ENCODE data around the gene GNA14. TPM values are rescaled to one million over a fixed set of nuclear protein-coding genes. Genes with fewer than 3 reads are reported as not detected.

The GNA14 gene
- total and polyA plus RNA-seq, 2 donors (not counting 1 experiment from before 2014, with no cell fraction given), result 0.50 to 0.52 TPM

- no peaks in the 10 kb centered on the region for H3K9me3 ChIP-seq (ENCODE audit: control insufficient read depth, insufficient read depth, low read depth, low read length)
- no peaks in the 10 kb centered on the region for H3K79me2 ChIP-seq (ENCODE audit: control insufficient read depth, insufficient read depth, low read length)
- no peak for DNase-seq (ENCODE audit: low read depth in 2 of 2)
- TF ChIP-seq EZH2 (IDR thresholded peaks at IDR 0.05; ENCODE audit: low read length, missing control alignments), result no peak
- TF ChIP-seq, protein P1, sequence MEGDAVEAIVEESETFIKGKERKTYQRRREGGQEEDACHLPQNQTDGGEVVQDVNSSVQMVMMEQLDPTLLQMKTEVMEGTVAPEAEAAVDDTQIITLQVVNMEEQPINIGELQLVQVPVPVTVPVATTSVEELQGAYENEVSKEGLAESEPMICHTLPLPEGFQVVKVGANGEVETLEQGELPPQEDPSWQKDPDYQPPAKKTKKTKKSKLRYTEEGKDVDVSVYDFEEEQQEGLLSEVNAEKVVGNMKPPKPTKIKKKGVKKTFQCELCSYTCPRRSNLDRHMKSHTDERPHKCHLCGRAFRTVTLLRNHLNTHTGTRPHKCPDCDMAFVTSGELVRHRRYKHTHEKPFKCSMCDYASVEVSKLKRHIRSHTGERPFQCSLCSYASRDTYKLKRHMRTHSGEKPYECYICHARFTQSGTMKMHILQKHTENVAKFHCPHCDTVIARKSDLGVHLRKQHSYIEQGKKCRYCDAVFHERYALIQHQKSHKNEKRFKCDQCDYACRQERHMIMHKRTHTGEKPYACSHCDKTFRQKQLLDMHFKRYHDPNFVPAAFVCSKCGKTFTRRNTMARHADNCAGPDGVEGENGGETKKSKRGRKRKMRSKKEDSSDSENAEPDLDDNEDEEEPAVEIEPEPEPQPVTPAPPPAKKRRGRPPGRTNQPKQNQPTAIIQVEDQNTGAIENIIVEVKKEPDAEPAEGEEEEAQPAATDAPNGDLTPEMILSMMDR (conservative IDR thresholded peaks at IDR 0.05 in 1 of 2, IDR thresholded peaks at IDR 0.05 in 1 of 2; ENCODE audit: low read depth in 1 of 2, low read length in 2 of 2), result no peak
- no peaks in the 10 kb centered on the region for H3K27me3 ChIP-seq (ENCODE audit: control insufficient read depth, insufficient read depth, low read length)
- no peak overlapping the region for H3K4me2 ChIP-seq (ENCODE audit: extremely low read depth, insufficient read depth, low read length)
- H3K9ac ChIP-seq (ENCODE audit: insufficient read depth, low read length), result no peak overlapping the region
- no peaks in the 10 kb centered on the region for H4K20me1 ChIP-seq (ENCODE audit: control insufficient read depth, extremely low read depth, insufficient read depth, low read length)
- H3K4me3 ChIP-seq (replicated peaks in 1 of 4; ENCODE audit: control extremely low read depth in 1 of 4, insufficient read depth in 1 of 4, low read depth in 3 of 4, low read length in 4 of 4), result no peak overlapping the region
- no peak overlapping the region for H3K27ac ChIP-seq (ENCODE audit: insufficient read depth, low read length)
- H2AFZ ChIP-seq (ENCODE audit: low read length), result no peak overlapping the region
- H3K36me3 ChIP-seq (ENCODE audit: control insufficient read depth, insufficient read depth, low read length), result no peaks in the 10 kb centered on the region
- no peaks in the 10 kb centered on the region for H3K4me1 ChIP-seq (ENCODE audit: control insufficient read depth, extremely low read depth, insufficient read depth, low read length)
Observed at GRCh38 chr9:77598991-77599390, 49.1 kb downstream of the GNA14 start.

DNA sequence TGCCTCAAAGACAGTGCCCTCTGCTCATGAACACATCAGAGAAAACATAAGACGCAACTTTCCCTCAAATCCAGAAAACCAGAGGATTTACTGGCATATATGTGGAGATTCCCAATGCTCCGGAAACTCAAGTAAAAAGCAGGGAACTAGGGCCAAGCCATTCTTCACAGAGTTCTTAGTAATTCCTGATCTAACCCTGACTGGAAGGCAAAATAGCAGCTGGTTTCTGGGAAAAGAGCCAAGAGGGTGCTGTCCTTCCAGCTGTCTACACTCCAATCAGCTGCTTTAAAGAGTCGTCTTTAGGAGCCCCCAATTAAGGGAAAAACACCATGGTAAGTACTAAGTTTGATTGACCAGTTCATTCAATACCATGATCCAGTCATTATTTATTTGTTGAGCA is 49.6 kb downstream of the GNA14 start:
- H4K20me1 ChIP-seq (ENCODE audit: control insufficient read depth, extremely low read depth, insufficient read depth, low read length), result no peaks in the 10 kb centered on the region
- no peaks in the 10 kb centered on the region for H3K4me1 ChIP-seq (ENCODE audit: control insufficient read depth, extremely low read depth, insufficient read depth, low read length)
- H3K27me3 ChIP-seq (ENCODE audit: control insufficient read depth, insufficient read depth, low read length), result no peaks in the 10 kb centered on the region
- no peak overlapping the region for H3K4me2 ChIP-seq (ENCODE audit: extremely low read depth, insufficient read depth, low read length)
- H3K9ac ChIP-seq (ENCODE audit: insufficient read depth, low read length), result no peak overlapping the region
- DNase-seq (ENCODE audit: low read depth in 2 of 2), result peak; percentile 72 to 84
- no peak overlapping the region for H3K4me3 ChIP-seq (replicated peaks in 1 of 4; ENCODE audit: control extremely low read depth in 1 of 4, insufficient read depth in 1 of 4, low read depth in 3 of 4, low read length in 4 of 4)
- H2AFZ ChIP-seq (ENCODE audit: low read length), result no peak overlapping the region
- TF ChIP-seq, protein P1 (conservative IDR thresholded peaks at IDR 0.05 in 1 of 2, IDR thresholded peaks at IDR 0.05 in 1 of 2; ENCODE audit: low read depth in 1 of 2, low read length in 2 of 2), result no peak
- TF ChIP-seq EZH2 (IDR thresholded peaks at IDR 0.05; ENCODE audit: low read length, missing control alignments), result no peak
- H3K79me2 ChIP-seq (ENCODE audit: control insufficient read depth, insufficient read depth, low read length), result no peaks in the 10 kb centered on the region
- no peak overlapping the region for H3K27ac ChIP-seq (ENCODE audit: insufficient read depth, low read length)
- no peaks in the 10 kb centered on the region for H3K9me3 ChIP-seq (ENCODE audit: control insufficient read depth, insufficient read depth, low read depth, low read length)
- no peaks in the 10 kb centered on the region for H3K36me3 ChIP-seq (ENCODE audit: control insufficient read depth, insufficient read depth, low read length)

DNA sequence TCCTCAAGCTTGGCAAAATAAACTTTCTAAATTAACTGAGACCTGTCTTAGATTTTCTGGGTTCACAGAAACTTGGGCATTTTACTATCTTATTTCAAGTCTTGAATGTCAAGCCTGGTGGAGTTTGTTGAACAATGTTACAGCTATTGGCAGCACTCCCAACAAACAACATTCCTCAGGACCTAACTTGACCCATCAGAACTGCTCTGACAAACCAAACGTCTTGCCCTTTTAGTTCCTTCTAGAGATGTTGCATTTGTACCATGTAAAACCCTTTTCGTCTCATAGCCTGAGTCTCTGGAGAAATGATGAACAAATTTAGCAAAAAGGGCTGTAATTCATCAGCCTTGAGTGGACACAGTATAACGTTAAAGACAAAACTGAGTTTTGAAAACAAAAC is 51.1 kb downstream of the GNA14 start:
- Histone ChIP-seq H4K20me1 (ENCODE audit: control insufficient read depth, extremely low read depth, insufficient read depth, low read length) (no peaks in the 10 kb centered on the region), H3K4me3 (replicated peaks in 1 of 4; ENCODE audit: control extremely low read depth in 1 of 4, insufficient read depth in 1 of 4, low read depth in 3 of 4, low read length in 4 of 4) (no peak overlapping the region), H3K4me1 (ENCODE audit: control insufficient read depth, extremely low read depth, insufficient read depth, low read length) (no peaks in the 10 kb centered on the region), H3K27me3 (ENCODE audit: control insufficient read depth, insufficient read depth, low read length) (no peaks in the 10 kb centered on the region), H3K9me3 (ENCODE audit: control insufficient read depth, insufficient read depth, low read depth, low read length) (no peaks in the 10 kb centered on the region), H3K4me2 (ENCODE audit: extremely low read depth, insufficient read depth, low read length) (no peak overlapping the region), H3K9ac (ENCODE audit: insufficient read depth, low read length) (no peak overlapping the region), H3K79me2 (ENCODE audit: control insufficient read depth, insufficient read depth, low read length) (no peaks in the 10 kb centered on the region), H2AFZ (ENCODE audit: low read length) (no peak overlapping the region), H3K36me3 (ENCODE audit: control insufficient read depth, insufficient read depth, low read length) (no peaks in the 10 kb centered on the region), H3K27ac (ENCODE audit: insufficient read depth, low read length) (no peak overlapping the region)
- peak in 1 of 2 donors; percentile 23 for DNase-seq (ENCODE audit: low read depth in 2 of 2)
- TF ChIP-seq, protein P1 (conservative IDR thresholded peaks at IDR 0.05 in 1 of 2, IDR thresholded peaks at IDR 0.05 in 1 of 2; ENCODE audit: low read depth in 1 of 2, low read length in 2 of 2), result no peak

All from fibroblast of lung (primary cell).